Sigmoid colon (tissue), 7 donors: ENCODE results near the gene TTC17. TPM values are rescaled to one million over a fixed set of nuclear protein-coding genes. Genes with fewer than 3 reads are reported as not detected.

ENCODE experiments used
- DNase-seq: peaks from one replicate; pipeline ENCODE4 v3.0.0-alpha.2; 2019
- H3K27ac ChIP-seq, 4 donors: fragments of 200-600 bp; sonication (generic); one replicate each; pipeline ENCODE4 v1.5.1; 2016 to 2019; ENCODE audit warnings: mild to moderate bottlenecking in 1 of 4
- H3K27me3 ChIP-seq, 3 donors: fragments of 200-600 bp; sonication (generic); one replicate each; pipeline ENCODE4 v1.5.1; 2019; ENCODE audit warnings: mild to moderate bottlenecking in 1 of 3
- H3K36me3 ChIP-seq, 4 donors: fragments of 200-600 bp; sonication (generic); one replicate each; pipeline ENCODE4 v1.5.1; 2016 to 2019
- H3K4me1 ChIP-seq, 4 donors: fragments of 200-600 bp; sonication (generic); one replicate each; pipeline ENCODE4 v1.5.1; 2017 to 2019
- H3K4me3 ChIP-seq, 4 donors: fragments of 200-600 bp; sonication (generic); one replicate each; pipeline ENCODE4 v1.5.1; 2017 to 2019; ENCODE audit warnings: mild to moderate bottlenecking in 2 of 4, moderate library complexity in 1 of 4
- H3K9me3 ChIP-seq, 4 donors: fragments of 200-600 bp in 3 of 4; sonication (generic) in 3 of 4; one replicate each; pipeline versions ENCODE4 v1.5.1 to v1.6.1; 2013 to 2019
- CTCF ChIP-seq, 4 experiments: fragments of 450-650 bp in 3 of 4; fragments of 200-600 bp in 1 of 4; IDR thresholded peaks; one replicate each; pipeline ENCODE4 v1.5.1; 2016 to 2019; ENCODE audit warnings: antibody characterized with exemption in 4 of 4, mild to moderate bottlenecking in 3 of 4, moderate library complexity in 2 of 4
- EP300 ChIP-seq, 4 donors: sonication (generic); formaldehyde crosslinking; IDR thresholded peaks; one replicate each; pipeline ENCODE4 v1.6.1; 2017; ENCODE audit warnings: antibody characterized with exemption in 4 of 4
- POLR2A ChIP-seq, 2 donors: fragments of 450-650 bp; IDR thresholded peaks; one replicate each; pipeline ENCODE4 v1.6.1; 2016; ENCODE audit warnings: antibody characterized with exemption in 2 of 2, mild to moderate bottlenecking in 2 of 2, moderate library complexity in 2 of 2
- POLR2AphosphoS5 ChIP-seq, 4 donors: sonication (generic); formaldehyde crosslinking; IDR thresholded peaks; one replicate each; pipeline ENCODE4 v1.6.1; 2017; ENCODE audit warnings: antibody characterized with exemption in 4 of 4
- WGBS, 2 donors: extraction: QIAGEN DNeasy Blood & Tissue Kit; methylation state at CpG; one replicate each; pipeline ENCODE4 v1.1.7; 2013; 5-methylcytosine and 5-hydroxymethylcytosine counted together
- intact Hi-C: fragments of 100-400 bp; cut with DNase I; formaldehyde crosslinking; loops from one replicate; pipeline ENCODE4 v1.15.1; 2023
- polyA plus RNA-seq, 3 donors: library from polyadenylated mRNA; stranded (reverse); fragments of 200-250 nt; gene quantifications; one replicate each; pipeline ENCODE4 v1.2.3, GENCODE V29; 2013
- total RNA-seq, 4 donors: library from RNA; depleted of rRNA; stranded (reverse); fragments of >200 nt; gene quantifications; one replicate each; pipeline ENCODE4 v1.1.0, GENCODE V29; 2016
- donor health status: healthy with polysubstance abuse.
- donor health status: Bipolar disorder and iron deficiency.
- donor health status: healthy.

Gene TTC17
- total and polyA plus RNA-seq, 7 donors, result 8.4 to 102 (median 79.2) TPM

- no peak for TF ChIP-seq CTCF (IDR thresholded peaks at IDR 0.05)
- intact Hi-C loops, result no loop called here
- DNase-seq, result no peak
- WGBS, 2 donors, result 79 to 89% methylated on average over 8 of the region's 8 CpGs
- Histone ChIP-seq H3K9me3 (no peaks in the 10 kb centered on the region), H3K36me3 (peaks cover 18 to 96% (median 43%) of the 10 kb centered on the region in 4 donors), H3K27me3 (no peaks in the 10 kb centered on the region), H3K4me1 (no peaks in the 10 kb centered on the region), H3K27ac (no peak overlapping the region), H3K4me3 (no peak overlapping the region)
Observed at GRCh38 chr11:43403357-43404231, 44.9 kb downstream of the TTC17 start.

- Histone ChIP-seq H3K4me3 (no peak overlapping the region), H3K36me3 (peaks cover 19 to 96% (median 44%) of the 10 kb centered on the region in 4 donors), H3K4me1 (no peaks in the 10 kb centered on the region), H3K27me3 (no peaks in the 10 kb centered on the region), H3K9me3 (no peaks in the 10 kb centered on the region), H3K27ac (no peak overlapping the region)
- intact Hi-C loops, result no loop called here
- TF ChIP-seq EP300 (IDR thresholded peaks at IDR 0.05) (no peak), POLR2AphosphoS5 (IDR thresholded peaks at IDR 0.05) (no peak), POLR2A (IDR thresholded peaks at IDR 0.05) (no peak), CTCF (IDR thresholded peaks at IDR 0.05) (no peak)
- no peak for DNase-seq
- 96 to 97% methylated on average over 3 of the region's 3 CpGs for WGBS, 2 donors
Observed at GRCh38 chr11:43404406-43404805, 45.7 kb downstream of the TTC17 start.

- H3K27ac ChIP-seq, result no peak overlapping the region
- WGBS, 2 donors, result 96 to 98% methylated on average over 3 of the region's 3 CpGs
- no peak for DNase-seq
- no peak overlapping the region for H3K4me3 ChIP-seq
- H3K36me3 ChIP-seq, result peaks cover 22 to 96% (median 41%) of the 10 kb centered on the region in 4 donors
- TF ChIP-seq POLR2A (IDR thresholded peaks at IDR 0.05), result no peak
- TF ChIP-seq EP300 (IDR thresholded peaks at IDR 0.05), result no peak
- TF ChIP-seq CTCF (IDR thresholded peaks at IDR 0.05), result no peak
- no peak for TF ChIP-seq POLR2AphosphoS5 (IDR thresholded peaks at IDR 0.05)
- H3K27me3 ChIP-seq, result no peaks in the 10 kb centered on the region
- no peaks in the 10 kb centered on the region for H3K9me3 ChIP-seq
- no peaks in the 10 kb centered on the region for H3K4me1 ChIP-seq
- intact Hi-C loops, result no loop called here
Observed at GRCh38 chr11:43404836-43405479, 46.2 kb downstream of the TTC17 start.

- 20 to 78% methylated on average over 2 of the region's 2 CpGs for WGBS, 2 donors
- no peaks in the 10 kb centered on the region for H3K9me3 ChIP-seq
- intact Hi-C loops, result no loop called here
- DNase-seq, result no peak
- H3K27ac ChIP-seq, result no peak overlapping the region
- peaks cover 18 to 95% (median 31%) of the 10 kb centered on the region in 4 donors for H3K36me3 ChIP-seq
- TF ChIP-seq EP300 (IDR thresholded peaks at IDR 0.05), result no peak
- TF ChIP-seq POLR2AphosphoS5 (IDR thresholded peaks at IDR 0.05), result no peak
- TF ChIP-seq POLR2A (IDR thresholded peaks at IDR 0.05), result no peak
- TF ChIP-seq CTCF (IDR thresholded peaks at IDR 0.05), result no peak
- no peaks in the 10 kb centered on the region for H3K4me1 ChIP-seq
- no peak overlapping the region for H3K4me3 ChIP-seq
- no peaks in the 10 kb centered on the region for H3K27me3 ChIP-seq
Observed at GRCh38 chr11:43408277-43408676, 49.6 kb downstream of the TTC17 start.
